Embryonic facial prominence (tissue), 1 donor: ENCODE measurements around the gene ARHGAP42.
"Not testable (repeated sequence)": the region's sequence is repeated elsewhere in the genome, so short reads cannot be mapped to it uniquely, and the experiment has no call there.

ENCODE experiments used
- DNase-seq: peaks from one replicate; pipeline ENCODE4 v3.0.0-alpha.2; 2016; ENCODE audit errors: extremely low spot score

The ARHGAP42 gene

DNA sequence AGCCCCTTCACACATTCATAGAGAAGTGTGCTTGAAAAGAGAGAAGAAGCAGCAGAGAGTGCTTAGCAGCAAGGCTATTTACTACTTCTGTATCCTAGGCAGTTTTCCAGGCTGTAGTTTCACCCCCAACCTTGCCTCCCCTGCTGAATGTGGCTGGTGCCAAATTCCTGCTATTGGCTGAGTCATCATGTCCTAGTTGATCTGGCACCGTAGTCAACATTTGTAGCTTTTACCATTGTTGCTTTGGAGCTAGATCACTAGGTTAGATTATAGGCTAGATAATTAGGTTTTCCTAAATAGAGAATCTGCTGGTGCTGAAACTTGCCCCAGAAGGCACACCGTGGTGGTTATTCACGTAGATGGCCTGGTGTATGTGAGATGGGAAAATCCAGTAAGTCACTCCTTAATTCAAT lies 32.7 kb downstream of the ARHGAP42 start:
- no peak for DNase-seq

DNA sequence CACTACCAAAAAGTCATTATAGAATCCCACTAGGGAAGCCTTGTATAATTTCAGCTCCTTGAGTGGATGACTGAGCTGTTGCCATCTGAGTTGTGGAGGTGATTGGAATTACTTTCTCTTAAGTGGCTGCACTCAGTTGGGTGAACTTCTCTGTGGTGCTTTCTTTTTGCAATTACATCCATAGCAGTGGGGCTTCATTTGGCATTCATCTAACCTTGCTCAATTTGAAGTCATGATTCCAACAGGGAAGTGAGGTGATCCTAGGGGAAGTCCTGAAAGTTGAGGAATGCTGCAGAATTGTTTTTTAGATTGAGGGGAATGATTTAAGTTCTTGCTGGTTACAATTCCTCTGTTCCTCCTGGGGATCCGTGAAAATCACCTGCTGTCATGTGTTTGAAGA lies 39.6 kb downstream of the ARHGAP42 start:
- no peak for DNase-seq

DNA sequence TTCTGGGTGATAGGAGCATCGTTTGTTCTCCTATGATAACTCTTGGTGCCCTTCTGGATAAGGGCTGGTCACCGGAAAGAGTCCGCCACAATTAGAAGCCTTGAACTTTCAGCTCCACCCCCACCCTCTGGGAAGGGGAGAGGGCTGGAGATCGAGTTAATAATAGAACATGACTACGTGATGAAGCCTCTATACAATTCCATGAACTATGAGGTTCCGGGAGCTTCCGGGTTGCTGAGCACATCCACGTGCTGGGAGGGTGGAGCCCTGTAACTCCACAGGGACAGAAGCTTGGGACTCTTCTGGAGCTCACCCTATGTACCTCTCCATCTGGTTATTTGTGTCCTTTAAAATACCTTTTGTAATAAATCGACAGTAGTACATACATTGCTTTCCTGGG lies 40.3 kb downstream of the ARHGAP42 start:
- DNase-seq, result no peak

DNA sequence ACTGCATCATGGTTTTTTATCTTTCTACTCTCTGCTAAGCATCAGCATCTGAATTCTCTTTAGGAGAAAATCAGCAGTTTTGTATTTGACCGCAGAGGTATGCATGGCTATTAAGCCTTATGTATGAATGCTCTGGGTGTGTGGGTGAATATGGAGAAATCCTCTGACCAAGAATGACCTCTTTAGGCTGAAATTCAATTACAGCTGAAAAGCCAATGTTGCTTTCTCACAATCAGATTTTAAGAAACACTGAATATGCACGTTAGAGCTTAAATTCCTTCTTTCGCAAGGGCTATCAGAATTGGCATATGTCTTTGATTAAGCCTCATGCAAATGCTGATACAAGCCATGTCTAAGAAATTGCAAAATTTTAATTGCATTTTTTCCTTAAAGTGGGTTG lies 43.2 kb downstream of the ARHGAP42 start:
- DNase-seq, result no peak

DNA sequence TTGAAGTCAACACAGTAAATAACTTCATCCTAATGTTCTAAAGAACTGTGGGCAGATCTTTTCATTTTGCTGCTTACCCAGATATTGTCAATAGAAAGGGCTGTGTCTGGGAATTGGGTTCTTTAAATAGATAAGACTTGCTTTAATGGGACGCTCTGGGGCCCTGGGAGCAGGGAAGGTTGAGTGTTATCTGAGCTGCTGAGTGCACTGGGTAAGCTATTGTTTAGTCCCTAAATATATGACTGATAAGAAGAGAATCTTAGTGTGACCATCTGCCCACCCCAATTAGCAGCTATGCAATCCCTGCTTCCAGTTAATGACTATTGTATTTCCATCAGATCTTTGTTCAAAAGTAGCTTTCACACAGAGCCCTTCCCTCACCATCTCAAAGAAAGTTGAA lies 44.4 kb downstream of the ARHGAP42 start:
- no peak for DNase-seq

DNA sequence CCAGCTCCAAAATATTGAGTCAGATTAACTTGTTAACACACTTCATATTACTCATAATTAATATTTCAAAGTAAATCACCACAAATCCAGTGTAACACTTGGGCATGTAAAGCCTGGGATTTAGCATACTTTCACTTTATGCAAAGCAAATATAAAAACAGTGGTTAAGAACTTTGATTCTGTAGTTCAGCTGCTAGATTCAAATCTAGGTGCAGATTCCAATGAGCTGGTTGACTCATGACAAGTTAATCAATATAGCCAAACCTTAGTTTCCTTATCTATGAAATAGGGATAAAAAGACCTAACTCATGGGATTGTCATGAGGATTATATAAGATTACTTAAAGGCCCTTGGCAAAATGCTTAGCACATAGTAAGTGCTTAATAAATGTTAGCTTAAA lies 45.9 kb downstream of the ARHGAP42 start:
- no peak for DNase-seq

DNA sequence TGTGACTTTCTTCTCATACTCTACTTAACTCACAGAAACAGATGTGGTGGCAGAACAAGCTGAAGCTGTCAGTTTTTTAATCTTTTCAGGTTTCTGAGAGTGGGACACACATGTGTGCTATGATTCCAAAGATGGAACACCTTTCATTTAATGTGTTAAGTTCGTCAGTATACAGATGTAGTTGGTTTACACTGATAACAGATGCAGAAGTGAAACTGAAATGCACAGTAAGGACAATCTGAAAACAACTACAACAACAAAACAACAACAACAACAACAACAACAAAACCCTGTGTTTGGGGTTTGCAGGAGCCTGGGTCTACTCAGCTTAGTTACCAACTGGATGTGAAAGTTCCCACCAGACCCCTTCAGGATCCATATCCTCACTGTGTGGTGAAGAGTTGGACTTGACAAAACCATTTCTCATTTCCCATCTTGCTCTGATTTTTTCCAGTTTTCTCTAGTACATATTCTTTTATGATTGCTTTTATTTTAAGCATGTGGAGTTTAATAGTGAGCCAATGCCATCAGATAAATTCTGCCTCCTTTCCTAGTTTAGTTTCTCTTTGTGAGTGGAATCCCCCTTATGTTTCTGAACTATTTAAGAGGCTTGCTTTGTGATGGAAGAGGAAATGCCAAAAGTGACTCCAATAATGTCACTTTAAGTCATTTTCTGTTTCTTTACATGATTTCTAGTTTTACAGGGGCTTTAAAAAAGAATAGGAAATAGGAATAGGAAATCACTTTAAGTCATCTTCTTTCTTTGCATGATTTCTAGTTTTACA lies 47.8 kb downstream of the ARHGAP42 start:
- no peak for DNase-seq

DNA sequence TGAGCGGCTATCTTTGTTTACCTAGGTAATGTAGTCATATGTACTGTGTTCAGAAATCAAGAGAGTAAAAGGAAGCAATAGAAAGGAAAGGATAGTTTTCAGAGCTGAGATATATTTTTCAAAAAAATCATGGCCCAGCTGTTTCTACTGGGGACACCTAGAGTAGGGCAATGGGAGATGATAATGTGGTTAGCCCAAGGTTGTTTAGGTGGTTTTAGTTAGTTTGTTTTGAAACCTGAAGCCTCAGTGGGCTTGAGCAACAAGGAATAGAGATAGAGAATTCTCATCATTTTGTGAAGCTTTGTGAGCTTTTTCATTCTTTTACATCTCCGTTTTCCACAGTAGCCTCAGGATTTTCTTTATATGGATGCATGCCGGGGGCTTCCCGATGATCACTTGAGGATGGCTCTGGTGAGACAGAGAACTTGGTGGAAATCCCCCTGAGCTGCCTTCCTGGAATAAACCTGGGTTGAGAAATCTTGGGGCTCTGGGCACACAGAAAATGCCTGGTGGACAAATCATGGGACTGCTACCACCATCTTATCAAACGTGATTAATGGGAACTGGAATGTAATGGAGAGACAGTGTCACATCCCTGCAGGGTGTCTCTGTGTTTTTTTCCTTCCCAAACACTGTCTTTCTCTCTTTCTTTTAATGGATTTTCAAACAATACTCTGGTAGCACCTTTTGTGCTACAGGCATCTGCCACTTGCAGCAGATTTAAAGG lies 49.0 kb downstream of the ARHGAP42 start:
- DNase-seq, result no peak

DNA sequence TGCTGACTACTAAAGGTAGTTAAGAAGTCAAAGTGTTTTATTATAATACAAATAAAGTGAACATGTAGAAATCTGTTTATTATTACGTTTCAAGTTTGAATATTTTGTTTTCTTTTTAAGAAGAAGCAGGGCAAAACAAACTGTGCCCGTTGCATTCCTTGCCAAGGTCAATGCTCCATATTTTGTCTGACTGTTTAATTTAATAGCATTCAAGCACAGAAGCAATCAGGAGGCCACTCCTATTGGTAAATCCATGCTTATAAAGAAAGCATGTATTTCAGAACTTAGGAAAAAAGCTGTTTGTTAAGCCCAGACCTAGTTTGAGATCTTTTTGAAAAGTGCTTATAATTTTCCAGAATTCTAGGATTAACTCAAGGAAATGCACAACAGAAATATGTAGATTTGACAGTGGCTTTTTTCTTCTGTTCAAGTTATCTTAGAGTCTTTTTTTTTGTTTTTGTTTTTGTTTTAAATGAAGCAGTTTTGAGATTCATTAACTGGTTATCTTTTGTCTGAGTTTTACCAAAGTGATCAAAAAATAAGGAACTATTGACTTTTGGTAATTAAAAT lies 51.7 kb downstream of the ARHGAP42 start:
- DNase-seq, result no peak

DNA sequence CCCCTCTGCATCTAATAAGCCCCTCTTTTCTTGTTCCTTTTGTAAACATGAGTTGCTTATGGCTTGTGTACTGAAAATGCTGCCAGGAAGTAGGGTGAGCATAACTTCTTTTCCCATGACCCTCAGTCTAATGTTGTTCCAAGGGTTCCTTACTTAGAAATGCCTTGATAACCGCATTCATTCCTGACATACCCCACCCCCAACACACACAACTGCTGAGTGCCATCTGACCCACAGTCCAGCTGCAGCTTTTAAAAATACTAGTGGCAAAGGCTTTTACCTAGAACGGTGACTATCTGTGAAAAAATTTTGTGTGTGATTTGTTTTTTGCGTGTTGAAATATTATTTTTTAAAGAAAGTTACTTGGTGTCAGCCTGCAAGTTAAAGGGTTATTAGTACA lies 52.6 kb downstream of the ARHGAP42 start:
- DNase-seq, result peak; percentile 60

DNA sequence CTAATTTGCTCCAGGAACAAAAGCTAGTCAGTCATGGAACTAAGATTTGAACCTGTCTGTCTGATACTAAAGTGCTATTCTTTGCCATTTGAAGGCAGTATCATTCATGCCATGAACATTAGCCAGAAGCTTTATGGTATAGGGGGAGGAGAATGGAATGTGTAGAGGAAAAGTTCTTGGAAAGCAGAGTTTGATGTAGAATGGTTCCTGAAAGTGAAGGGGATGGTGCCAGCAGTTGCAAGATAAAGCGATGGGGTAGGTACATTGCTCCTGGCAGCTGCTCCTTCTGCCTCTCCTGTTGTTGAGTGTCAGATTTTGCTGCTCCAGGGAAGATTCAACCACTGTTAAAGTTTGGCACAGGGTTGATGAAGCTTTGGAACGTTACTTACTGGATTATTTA lies 53.4 kb downstream of the ARHGAP42 start:
- DNase-seq, result no peak

DNA sequence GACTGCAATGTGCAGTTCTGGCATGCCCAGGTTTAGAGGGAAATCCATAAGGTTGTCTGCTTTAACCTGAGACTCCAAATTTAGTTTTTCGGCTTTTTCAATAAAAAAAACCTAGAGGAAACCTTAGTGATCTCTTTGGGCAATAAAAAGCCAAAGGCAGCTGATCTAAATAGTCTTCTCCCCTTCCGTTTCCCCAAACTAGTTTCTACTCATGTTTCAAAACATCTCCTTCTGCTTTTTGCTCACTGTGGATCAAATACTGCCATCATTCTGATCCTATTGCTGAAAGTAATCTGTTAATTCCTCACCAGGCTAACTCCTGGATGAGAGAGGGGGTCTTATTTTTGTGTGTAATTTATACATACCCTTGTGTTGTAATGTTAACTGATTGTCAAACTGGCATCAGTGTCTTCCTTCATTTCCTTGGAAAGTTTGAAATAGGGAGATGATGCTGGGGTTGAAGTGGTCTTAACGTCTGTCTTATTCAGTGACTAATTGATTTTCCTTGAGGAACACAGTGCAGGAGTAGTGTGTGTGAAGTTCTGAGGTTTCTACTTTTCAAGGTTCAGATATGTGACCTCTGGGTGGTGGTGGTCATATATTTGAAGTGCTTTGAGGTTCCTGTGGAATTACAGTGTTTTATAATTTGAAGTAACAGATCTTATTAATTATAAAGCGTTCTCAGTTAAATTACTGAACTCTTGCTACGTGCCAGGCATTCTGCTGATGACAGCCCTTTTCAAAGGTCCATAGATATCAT lies 55.0 kb downstream of the ARHGAP42 start:
- DNase-seq, result no peak

DNA sequence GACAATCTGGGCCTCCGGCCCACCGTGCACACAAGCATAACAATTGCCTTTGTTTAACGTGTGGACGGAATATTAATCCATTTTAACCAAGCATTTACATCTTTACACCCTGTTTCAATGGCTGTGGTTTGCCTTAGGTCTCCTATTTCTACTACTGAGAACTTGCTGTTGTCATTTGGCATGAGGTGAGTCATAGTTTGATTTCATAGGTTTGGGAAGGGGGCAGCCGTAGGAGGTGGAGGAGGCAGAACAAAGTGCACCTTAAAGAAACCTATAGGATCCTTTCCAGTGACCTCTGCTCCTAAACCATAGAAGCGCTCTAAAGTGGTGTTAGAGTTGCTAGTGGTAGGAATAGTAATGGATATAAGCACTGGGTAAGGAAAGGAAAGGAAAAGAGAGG lies 59.4 kb downstream of the ARHGAP42 start:
- DNase-seq, result no peak

DNA sequence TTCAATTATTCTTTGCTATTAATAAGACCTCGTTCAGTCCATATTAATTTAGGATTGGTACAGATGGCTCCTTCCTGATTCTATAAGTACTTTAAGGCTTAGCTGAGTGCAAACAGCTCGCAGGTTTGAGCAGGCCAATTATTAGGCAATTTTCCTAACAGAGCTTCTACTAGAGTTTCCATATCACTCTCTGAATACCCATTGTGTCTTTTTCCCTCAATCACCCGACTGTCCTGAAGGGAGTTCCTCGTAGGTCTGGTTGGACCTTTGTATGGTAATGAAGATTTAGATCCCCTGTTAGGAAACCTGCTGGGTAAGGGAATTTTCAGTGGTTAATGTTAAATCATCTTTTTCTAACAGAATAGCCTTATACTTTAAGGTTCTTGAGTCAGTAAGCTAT lies 61.1 kb downstream of the ARHGAP42 start:
- no peak for DNase-seq

DNA sequence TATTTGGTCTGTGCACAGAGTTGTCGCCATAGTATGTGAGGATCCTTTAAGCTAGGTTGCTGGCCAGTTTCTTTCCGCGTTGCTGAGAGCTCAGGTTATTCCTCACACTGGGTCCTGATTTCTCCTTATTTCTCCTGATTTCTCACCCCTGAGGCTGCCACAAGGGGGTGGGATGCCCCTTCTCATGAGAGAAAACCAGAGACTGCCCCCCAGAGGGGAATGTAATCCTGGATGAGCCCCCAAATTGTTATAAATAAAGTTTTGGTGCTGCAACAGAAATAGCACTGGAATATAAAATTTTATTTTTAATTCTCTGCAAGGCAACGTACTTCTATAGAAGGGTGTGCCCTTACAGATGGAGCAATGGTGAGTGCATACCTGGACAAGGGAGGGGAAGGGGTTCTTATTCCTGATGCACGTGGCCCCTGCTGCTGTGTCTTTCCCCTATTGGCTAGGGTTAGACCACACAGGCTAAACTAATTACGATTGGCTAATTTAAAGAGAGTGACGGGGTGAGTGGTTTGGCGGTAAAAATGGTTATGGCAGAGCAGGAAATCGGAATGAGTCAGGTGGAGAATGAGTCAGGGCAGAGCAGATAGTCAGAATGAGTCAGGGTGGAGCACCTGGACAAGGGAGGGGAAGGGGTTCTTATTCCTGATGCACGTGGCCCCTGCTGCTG lies 62.9 kb downstream of the ARHGAP42 start:
- DNase-seq, result not testable (repeated sequence)

DNA sequence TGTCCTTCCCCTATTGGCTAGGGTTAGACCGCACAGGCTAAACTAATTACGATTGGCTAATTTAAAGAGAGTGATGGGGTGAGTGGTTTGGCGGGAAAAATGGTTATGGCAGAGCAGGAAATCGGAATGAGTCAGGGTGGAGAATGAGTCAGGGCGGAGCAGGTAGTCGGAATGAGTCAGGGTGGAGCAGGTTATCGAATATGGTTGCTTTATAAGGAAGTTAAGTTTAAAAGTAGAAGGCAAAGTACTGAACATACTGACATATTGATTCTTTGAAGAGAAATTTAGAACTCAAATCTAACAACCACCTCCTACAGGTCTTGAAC lies 63.4 kb downstream of the ARHGAP42 start:
- DNase-seq, result not testable (repeated sequence)

DNA sequence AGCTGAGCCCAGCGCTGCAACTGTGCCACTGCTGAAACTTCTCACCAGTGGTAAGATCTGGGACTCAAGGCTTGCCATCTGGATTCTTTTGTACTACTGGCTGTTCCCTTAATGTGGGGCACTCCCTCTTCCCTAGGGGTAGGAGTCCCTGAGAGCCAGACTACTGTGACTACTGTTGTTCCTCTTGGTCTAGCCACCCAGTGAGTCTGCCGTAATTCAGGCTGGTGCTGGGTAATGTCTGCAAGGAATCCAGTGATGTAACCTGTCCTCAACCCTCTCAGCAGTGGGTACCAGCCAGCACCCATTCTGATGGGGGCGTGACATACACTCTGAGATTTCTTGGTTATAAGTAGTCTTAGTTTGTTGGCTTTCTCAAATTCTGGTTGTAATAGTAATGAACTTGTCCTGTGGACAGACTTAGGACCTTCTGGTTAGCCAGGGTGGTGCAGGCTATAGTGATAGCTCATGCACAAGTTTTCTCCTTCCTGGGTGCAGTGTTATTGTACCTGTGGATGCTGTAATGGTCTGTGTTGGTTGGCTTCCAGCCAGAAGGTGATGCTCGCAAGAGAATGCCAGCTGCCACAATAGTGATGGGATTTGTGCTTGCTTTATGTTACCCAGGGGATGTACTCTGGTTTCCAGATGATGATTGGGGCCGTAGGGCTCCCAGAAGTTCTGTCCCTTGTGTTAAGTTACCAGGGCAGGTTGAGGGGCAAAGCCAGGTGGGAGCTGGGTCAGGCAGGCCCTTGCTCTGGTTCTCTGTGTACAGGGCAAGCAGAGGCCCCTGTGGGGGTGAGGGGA lies 65.5 kb downstream of the ARHGAP42 start:
- DNase-seq, result no peak

DNA sequence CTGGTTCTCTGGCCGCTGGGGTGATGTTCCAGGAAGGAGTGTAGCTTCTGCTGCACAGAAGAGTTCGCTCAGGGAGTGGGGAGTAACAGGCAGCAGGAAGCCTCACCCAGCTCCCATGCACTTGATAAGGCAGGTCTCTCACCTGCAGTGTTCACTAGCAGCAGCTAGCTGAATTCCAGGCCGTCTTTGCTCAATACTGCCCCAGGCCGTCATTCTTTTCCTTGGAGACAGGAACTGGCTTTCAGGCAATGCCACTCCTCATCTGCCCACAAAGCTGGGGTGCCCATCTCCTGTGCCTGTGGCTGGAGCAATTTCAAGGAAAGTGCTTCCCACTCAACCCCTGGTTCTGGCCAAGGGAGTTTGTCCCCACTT lies 66.1 kb downstream of the ARHGAP42 start:
- no peak for DNase-seq

DNA sequence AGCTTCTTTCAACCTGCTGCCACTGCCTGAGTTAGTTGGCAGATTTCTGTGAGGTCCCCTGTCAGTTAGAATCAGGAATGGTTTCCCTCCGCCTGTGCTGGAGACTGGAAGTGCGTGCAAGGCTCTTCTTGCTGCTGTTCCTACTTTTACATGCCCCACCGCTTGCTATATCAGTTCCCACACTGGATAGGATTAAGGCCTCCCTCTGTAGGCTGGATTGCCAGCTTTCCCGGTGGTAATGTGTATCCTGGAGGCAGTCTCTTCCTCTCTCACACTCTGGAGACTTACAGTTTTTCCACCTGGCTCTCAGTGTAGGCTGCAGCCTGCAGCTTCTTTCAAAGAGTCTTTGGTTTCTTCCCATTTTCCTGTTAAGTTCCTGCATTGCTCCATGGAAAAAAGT lies 66.5 kb downstream of the ARHGAP42 start:
- no peak for DNase-seq

DNA sequence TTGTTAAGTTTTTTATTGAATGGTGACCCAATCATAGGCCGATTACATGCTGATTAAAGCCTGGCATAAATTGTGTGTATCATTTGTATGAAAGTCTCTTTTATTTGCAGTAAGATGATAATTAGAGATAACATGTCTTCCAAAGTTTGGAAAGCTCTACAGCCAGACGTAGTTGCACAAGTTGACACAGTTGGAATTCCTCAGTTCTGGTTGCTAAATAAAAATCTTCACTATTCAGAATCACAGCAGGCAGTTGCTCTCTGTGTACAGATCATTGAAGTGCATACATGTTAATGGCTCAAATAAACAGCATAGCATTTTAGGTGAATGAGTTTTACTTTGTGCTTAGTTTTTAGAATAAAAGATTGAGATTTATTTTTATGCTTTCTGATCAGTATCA lies 69.5 kb downstream of the ARHGAP42 start:
- DNase-seq, result no peak

DNA sequence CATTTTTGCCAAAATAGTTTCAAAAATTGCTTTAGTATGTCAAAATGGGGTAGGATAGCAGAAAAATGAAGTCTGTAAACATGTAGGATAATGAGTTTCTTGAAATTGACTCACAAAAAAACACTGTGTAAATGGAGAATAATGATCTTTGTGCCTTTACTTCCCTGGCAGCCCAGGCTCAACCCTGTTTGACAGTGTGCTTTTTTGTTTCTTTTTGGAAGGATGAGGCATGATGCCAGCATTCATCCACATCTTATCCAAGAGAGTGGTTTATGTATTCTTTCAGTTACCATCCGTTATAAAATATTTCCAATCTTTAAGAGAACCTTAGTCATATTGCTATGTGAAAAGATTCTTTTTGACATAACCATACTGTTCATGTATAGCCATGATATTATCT lies 70.6 kb downstream of the ARHGAP42 start:
- DNase-seq, result no peak
